T-helper 2 cell treated with Interferon-gamma antibody and Interleukin-4, amounts not matched to agents 100 ng/mL and 5 ng/mL, for 36 hours (primary cell): ENCODE results near the gene ZNF831. TPM values are rescaled to one million over a fixed set of nuclear protein-coding genes. Genes with fewer than 3 reads are reported as not detected.

ENCODE experiments used
- intact Hi-C: fragments of 100-400 bp; cut with micrococcal nuclease; formaldehyde crosslinking; loops from one replicate; pipeline ENCODE4 v1.15.1; 2023
- total RNA-seq: library from RNA; stranded (reverse); gene quantifications from 2 replicates; pipeline ENCODE4 v1.2.3, GENCODE V29; 2022

Gene ZNF831
- total RNA-seq, 1 donor from 2014 or later: 6.8 TPM

DNA sequence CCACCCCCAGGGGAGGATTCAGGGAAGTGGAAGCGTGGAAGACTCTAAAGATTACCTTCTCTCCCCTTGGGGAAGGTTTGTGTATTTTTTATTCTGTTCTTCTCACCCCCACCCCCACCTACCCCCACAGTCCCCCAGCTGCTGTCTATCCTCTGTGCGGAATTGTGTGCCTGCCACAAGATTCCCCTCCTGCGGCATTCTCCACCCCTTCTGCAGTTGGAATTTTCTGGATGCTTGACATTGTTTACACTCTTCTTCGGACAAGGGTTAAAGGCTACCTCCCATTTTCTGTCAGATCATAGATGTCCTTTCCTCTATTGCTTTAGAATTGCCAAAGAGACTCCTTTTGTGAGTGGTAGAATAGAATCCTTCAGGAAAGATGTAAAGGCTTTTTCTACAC is 76.4 kb downstream of the ZNF831 start:
- intact Hi-C loops: no loop called here

DNA sequence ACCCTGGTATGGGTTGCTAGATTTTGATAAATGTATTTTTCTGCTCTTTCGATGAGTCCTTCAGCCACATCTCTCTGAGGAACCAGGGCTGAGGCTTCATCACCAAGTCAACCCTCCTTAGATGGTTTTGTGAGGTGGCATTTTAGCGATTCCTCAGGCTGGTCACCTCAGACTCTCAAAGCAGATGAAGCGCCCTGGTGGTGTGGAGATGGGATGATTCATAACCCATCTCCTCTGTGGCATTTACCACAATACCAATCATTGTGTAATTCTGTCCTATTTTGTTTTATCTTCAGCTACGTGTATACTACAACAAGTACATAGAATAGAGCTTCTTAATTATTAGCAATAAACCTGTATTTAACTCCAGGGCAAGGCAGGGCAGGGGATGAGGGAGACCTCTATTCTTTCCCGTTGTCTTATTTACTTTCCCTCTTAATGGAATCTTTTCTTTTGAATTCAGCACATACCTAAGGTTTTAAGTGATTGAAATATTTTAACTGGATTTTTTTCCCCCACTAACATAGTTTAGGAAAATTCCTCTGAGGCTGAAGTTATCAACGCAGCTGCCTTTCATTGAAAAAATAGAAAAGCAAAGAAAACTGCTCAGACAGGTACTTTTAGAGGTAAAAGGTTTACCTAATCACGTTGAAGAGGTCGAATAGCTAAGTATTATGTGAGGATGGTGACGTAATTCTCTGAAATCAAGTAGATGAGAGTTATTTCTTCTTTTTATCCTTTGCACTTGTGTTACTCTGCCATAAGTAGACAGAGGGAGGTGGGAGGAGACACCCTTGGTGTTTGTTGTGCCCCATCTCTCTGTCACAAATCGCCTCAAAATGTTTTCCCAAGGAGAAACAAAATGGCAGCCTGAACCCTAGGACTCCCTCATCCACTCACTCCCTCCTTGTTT is 79.3 kb downstream of the ZNF831 start:
- intact Hi-C loops: no loop called here

DNA sequence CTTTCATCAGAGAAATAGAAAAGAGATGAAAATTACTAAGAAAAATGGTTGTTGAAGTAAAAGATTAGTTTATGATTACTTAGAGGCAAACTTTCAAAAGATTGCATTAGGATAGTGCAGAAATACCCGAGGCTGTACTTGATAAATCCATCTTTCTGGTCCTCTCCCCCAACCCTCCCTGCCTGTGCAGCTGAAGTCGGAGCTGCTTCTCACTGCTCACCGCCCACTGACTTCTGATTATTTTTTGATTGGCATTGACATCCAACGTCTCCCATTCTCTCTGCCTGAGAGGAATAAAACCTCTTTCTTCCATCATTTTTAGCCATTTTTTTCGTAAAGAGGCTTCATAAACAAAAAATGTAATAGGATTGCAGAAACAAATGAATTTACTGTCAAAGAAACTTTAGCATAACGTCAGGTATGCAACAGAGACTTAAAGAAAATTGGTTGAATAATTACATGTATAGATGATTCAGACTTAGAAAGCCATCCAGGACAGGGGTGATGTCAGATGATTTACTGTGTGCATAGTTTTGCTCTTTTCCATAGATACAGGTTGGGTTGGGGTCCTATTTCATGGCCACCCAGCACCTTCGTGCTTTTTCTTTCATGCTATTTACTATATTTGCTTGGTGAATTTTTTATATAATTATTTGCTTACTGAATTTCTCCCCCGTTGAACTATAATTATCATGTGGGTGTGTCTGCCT is 83.2 kb downstream of the ZNF831 start:
- intact Hi-C loops: no loop called here

DNA sequence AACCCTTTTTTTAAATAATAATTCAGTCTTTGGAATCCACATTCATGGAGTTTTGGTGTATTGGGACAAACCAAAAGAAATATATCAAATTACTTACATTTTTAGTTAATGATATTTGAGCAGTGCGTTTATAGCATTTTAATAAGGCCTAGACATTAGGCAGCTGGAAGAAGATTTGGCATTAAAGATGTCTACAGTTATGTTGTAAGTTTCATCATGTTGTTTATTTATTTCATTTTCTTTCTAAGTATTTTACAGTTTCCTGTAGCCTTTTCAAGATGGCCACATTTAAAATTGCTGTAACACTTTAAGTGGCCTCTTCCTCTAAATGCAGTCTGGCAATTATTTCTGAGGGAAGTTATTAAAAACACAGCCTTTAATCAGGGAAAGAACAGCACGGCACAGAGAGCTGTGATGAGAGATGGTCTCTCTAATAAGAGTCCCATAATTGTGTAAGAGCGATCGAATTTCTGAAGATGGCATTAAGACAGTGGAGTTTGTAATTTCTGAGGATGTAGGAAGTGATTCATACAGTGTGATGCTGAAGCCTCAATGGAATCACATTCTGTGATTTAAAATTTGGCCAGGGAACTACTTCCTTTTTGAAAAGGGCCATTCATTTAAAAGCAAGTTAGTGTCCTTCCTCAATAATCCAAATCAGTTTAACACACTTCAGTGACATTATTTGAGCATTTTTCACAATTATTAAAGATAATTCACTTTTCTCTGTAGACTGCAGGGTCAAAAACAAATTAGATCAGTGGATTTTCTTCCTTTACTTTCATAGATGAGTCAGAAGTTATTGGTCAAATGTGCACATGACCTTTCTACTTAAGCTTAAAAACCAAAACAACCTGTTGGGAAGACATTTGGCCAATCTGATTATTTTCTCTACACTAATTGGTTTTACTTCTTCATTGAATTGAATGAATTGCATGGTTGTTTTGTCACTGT is 84.4 kb downstream of the ZNF831 start:
- intact Hi-C loops: no loop called here

DNA sequence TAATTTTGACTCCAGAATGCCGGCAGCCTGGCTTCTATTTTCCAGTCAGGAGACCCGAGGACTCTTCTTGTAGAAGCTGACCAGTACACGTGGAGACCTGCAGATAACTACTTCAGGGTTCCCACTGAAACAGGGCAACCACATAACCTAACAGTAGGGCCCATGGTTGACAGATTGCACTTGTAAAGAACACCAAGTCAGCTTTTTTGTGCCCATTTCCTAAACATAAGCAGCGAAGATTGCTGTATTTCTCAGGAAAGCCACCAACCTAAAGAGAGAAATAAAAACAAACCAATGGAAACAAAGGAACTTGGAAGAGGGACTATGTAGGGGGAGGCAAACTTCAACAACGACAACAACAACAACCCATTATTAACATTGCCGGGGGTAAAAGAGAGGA is 86.7 kb downstream of the ZNF831 start:
- intact Hi-C loops: loop anchor here (5.0 kb wide), 1 partner anchor 83 kb away; no protein-coding TSS in a partner anchor

DNA sequence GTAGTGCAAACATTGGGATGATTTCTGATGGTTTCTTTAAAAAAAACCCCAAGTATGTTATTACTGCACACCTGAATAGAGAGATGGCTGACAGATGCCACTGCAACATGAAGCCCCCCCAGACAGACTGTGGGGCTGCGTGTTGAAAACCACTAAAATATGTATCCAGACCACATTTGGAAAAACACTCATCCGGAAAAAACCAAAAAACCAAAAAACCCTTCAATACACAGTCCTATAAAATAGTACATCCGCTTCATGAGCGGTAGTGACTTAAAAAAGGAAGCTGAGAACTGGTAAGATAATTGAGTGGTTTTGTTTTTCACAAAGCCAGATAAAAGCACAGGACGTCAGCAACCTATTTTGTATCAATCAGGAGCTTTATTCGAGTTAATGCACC is 89.7 kb downstream of the ZNF831 start:
- intact Hi-C loops: loop anchor here (5.0 kb wide), 1 partner anchor 86 kb away; no protein-coding TSS in a partner anchor

DNA sequence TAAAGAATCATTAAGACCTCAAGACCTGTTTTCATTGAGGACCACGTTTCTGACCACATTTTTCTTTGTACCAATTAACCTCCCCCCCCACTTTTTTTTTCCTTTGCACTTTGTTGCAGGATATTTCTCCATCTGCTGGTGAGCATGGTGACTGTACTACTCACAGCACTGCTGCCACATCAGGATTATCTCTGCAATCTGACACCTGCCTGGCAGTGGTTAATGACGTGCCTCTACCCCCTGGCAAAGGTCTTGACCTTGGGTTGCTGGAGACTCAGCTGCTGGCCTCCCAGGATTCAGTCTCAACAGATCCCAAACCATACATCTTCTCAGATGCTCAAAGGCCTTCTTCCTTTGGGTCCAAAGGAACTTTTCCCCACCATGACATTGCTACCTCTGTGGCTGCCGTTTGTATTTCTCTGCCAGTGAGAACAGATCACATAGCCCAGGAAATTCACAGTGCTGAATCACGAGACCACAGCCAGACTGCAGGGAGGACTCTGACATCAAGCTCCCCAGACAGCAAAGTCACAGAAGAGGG is 90.2 kb downstream of the ZNF831 start:
- intact Hi-C loops: loop anchor here (5.0 kb wide), 1 partner anchor 87 kb away; no protein-coding TSS in a partner anchor

DNA sequence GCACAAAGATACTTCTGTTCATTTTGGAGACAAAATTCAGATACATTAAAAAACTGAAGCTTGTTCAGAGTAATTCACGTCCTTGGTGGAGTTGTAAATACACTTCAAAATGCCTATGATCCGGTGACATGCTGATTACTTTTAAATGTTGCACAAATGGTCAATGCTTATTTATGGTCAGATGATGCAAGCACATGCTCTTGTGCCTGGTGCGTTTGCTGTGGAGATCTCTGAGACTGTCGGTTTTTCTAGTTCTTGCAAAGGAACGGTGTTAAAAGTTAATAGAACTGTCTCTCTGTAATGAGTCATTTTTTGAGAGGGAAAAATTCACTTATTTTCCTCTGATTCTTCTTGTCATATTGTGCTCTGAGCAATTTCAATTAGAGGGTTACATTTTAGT is 91.6 kb downstream of the ZNF831 start:
- intact Hi-C loops: no loop called here

DNA sequence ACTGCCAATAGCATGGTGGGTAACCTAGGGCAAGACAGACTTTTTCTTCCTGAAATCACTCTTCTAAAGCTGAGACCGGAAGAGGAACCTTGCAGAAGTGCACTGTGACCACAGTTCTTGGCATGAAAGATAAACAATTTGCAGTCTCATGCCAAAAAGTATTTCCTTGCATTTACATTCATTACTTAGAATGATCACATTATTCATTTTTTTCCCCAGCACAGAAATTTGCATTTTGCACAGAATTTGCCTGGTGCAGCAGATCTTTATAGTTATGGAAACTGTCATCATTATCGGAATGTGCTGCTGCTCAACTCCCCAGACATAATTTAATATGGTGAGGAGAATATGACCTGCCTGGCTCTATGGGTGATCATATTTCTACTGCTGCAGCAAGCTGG is 94.6 kb downstream of the ZNF831 start:
- intact Hi-C loops: no loop called here

DNA sequence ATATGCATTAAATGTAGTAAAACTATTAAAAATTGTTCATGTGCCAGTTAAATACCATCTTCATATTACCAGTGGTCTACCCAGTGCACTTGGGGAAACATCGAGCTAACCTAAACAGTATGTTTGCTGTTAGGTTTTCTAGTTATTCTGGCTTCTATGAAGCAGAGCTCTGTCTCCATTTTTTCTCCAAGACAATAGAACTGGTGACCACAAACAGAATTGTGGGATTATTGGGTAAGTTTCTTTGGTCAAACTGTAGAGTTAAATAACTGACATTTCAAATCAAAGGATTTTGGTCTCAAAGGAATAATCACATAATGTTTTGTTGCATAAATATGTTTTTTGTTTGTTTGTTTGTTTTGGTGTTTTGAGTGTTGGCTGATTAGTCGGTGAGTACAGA is 96.3 kb downstream of the ZNF831 start:
- intact Hi-C loops: no loop called here

DNA sequence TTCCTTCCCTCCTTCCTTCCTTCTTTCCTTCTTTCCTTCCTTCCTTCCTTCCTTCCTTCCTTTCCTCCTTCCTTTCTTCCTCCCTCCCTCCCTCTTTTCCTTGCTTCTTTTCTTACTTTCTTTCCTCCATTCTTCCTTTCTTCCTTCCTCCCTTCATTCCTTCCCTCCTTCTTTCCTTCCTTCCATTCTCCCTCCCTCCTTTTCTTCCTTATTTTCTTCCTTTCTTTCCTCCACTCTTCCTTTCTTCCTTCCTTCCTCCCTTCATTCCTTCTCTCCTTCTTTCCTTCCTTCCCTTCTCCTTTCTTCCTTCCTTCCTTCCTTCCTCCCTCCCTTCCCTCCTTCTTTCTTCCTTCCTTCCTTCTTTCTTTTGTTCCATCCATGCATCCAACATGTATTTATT is 101.7 kb downstream of the ZNF831 start:
- intact Hi-C loops: no loop called here

DNA sequence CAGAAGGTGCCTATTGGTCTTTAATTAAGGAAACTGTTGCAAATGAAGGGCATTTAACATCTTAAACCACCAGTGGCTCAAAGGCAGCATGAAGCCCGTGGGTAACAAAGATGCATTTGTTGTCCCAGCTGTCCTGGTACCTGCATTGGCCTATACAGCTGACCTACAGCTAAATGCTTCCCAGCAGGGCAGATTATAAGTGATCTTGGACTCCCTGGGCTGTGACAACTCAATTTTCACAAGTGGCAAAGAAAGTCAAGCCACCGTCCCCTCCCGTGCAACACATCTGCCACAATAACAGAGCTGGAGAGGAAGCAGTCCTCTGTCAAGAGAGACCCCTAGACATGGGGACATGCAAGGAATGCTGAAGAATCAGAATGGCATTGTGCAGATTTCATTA is 105.2 kb downstream of the ZNF831 start:
- intact Hi-C loops: no loop called here

DNA sequence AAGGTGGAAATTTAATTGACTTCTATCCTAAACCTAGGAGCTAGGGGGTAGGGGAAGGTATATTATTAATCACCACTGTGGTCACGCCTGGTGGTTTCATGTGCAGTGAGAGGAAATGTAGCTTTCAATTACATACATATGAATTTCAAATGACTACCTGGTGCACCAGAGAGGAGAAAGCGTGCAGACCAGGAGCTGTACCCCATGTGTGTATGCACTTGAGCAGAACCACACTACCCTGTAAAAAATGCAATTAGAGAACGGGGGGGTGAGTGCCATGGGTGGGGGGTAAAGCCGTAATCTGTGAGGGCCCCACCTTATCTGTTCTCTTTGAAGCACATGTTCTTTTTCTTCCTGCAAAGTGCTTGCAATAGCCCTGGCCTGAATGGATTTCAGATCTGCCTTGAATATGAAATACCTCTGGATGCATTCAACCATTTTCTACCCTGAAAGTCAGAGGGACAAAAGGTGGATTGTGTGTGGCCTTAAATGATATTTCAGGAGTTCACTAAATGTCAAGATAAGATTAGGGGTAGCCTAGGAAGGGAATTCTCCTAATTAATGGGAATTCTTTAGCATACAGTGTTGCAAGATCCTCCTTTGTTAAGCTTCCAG is 105.9 kb downstream of the ZNF831 start:
- intact Hi-C loops: no loop called here

DNA sequence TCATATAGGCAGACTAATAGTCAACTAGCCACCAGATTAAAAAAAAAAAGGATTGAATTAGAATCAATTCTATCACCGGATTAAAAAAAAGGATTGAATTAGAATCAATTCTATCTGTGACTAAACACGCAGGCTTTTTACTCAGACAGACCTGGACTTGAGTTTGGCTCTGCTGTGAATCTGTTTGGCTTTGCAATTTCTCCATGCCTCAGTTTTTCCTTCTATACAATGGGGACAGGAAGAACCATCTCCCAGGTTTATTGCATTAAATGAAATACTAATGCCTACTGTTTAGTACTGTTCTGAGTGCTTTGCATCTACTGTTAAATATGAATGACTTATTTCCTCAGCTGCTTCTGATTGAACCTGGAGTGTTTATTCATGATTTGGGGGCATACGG is 106.8 kb downstream of the ZNF831 start:
- intact Hi-C loops: no loop called here

DNA sequence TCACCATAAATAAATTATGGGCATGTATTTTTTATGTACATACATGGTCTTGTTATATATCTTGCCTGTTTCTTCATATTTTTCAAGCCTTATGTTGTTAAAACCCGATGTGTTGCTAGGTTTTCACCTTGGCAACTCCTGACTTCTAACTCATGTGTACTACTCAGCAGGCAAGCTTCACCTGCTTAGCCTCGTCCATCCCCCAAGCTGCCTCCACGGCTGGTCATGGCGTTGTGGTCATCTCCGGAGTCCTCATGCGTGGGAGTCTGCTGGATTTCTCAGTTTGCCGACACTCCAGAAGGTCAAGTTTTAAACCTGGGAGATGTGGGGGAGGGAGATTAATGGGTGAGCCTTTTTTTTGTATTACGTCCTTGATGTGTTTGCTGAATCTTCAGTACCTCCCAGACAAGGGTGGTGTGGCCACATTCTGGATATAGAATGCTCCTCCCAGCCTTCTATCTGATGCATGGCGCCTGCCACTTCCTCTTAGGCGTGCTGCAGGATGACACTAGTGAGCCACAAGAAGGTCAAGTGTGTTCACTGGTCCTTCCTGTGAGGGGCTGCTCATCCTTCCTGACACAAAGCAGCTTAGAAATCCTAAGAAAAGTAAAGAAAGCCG is 110.2 kb downstream of the ZNF831 start:
- intact Hi-C loops: no loop called here

DNA sequence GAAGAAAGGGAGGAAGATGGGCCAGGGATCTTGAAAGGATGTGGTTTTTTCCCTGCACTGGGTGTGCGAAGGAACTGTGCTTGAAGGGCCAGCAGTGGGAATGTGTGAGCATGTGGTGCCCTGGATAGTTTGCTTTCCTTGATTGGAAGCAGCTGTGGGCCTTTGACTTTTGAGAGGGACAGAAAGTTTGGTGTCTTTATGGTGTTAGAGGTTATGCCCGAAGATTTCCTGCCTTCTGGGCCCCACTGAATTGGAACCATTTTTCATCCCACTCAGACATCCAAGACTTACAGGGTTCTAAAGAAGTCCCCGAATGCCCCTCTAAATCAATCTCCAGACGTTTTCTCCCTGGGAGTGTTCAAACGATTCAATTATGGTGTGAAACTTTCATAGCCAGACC is 113.3 kb downstream of the ZNF831 start:
- intact Hi-C loops: no loop called here

DNA sequence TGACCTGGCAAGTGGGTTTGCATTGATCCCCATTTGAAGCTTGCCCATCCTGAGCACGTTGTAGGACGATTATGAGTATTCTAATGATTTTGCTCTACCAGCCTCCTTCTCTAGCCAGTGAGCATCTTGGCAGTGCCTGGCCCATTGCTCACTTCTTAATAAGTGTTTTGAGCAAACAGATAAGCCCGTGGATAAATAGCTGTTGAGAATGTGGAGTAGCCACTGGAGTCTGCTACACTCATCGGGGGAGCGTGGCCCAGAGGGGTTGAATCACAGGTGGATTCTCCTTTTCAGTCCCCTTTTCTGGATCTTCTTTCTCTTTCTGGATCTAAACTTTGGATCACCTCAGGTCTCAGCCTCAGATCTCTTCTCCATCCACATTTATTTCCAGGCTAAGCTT is 120.8 kb downstream of the ZNF831 start:
- intact Hi-C loops: no loop called here

DNA sequence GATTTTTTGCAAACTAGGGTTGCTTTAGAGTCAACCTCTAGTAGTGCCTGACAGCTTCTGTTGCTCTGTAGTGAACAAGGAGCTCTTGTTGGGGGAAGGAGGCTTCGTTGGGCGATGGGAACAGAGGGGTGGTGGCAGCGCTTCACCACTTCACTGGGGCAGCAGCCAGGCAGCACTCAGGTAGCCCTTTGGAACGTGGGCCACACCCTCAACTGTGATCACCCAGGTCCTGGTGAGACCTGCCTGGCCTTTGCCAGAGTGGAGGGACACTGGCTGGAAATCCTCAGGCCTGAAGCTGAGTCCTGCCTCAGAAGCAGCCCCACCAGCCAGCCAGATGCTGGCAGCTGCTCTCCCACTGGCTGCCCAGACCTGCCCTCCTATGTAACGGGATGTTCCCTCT is 126.4 kb downstream of the ZNF831 start:
- intact Hi-C loops: no loop called here

DNA sequence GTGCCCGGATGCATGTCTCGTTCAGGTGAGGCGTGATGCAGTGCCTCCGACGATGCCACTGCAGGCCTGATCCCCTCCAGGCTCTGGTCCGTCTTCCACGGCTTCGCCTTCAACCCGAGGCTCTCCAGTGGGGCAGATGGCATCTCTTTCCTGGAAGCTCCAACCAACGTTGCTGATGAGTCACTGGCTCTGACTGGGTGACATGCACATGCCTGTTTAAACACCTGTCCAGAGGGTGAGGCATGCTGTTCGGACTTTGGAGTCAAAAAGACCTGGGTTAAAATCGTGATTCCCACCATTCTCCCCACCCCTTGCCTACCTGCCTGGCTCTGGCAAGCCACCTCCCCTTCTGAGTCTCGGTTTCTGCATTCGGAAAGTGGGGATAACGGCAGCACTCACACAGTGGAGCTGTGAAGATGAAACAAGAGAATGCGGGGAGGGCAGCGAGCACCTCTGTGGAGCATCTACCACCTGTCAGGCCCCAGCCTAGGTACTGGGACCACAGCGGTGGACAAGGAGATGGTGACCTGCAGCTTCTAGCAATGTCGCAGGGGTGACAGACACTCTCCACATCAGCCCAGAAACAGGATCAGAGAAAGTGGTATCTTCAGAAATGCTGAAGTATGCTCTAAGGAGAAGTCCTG is 128.2 kb downstream of the ZNF831 start:
- intact Hi-C loops: no loop called here

DNA sequence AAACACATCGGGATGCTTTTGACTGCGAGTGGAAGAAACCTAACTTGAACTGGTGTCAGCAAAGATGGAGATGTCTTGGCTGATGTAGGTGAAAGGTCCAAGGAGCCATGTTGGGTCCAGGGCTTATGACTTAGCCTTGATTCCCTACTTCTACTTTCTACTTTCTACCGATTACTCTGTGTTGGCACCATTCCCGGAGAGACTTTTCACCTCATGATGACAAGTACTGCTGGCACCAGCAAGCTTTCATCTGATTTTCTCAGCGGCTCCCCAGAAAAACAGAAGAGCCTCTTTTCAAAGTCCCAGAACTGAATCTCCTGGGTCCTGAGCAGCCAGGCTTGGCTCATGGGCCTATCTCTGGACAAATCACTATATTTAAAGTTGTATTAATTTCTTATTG is 131.9 kb downstream of the ZNF831 start:
- intact Hi-C loops: no loop called here
